HUDEP-2 (cell line): ENCODE results near the gene EHF.
A peak's percentile ranks its signal among the peaks of the same experiment; 100 is the strongest.

ENCODE experiments used
- DNase-seq, 76 experiments: peaks; one replicate each; lab custom pipeline; 2025; ENCODE audit not compliant: unreplicated experiment in 76 of 76; lab: John Stamatoyannopoulos, UW

The EHF gene

DNA sequence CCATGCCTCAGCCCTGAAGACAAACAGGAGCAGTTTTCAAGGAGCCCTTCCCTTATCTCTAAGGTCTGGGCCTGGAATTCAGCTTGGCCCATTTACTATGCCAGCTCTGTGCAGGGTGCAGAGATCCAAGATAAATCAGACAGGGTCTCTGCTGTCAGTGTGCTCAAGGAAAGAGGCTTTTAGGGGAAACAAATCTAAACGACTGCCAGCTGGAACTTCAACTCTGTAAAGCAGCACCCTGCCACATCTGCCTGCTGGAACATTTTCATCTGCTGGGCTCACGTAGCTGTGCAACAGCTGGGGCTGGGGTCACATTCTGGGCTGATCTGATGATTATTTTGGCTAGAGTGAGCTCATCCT is 19.8 kb upstream of the EHF start:
- no peak for DNase-seq

DNA sequence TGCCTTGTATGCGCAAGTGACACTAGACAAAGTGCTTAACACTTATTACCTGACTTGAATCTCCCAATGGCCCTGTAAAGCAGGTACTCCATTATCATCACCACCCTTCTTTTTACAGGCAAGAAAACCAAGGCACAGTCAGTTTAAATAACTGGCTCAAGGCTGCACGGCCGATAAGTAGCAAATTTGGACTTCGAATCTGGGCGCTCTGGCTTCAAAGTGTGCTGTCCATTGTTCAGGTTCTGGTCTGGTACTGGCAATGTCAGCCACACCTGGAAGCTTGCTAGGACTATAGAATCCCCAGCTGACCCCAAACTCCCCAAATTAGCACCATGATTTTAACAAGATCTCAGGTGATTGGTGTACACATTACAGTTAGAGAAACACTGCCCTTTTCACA is 19.3 kb upstream of the EHF start:
- DNase-seq, result no peak

DNA sequence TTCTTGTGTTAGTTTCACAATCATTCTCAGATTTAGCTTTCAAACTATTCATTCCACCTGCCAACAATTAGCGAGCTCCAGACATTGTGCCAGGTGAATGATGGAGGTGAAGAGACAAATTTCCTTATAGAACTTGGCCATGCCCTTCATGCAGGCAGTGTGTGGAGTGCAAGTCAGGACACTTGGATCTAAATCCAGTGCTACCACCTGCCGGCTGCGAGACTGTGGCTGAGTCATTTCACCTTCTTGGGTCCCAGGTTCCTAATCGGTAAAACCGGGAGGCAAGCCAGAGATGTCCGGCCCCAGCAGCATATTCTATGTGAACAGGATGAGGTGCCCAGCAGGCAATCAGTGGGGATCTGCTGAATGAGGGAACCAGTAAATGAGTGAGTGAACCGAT is 18.6 kb upstream of the EHF start:
- no peak for DNase-seq

DNA sequence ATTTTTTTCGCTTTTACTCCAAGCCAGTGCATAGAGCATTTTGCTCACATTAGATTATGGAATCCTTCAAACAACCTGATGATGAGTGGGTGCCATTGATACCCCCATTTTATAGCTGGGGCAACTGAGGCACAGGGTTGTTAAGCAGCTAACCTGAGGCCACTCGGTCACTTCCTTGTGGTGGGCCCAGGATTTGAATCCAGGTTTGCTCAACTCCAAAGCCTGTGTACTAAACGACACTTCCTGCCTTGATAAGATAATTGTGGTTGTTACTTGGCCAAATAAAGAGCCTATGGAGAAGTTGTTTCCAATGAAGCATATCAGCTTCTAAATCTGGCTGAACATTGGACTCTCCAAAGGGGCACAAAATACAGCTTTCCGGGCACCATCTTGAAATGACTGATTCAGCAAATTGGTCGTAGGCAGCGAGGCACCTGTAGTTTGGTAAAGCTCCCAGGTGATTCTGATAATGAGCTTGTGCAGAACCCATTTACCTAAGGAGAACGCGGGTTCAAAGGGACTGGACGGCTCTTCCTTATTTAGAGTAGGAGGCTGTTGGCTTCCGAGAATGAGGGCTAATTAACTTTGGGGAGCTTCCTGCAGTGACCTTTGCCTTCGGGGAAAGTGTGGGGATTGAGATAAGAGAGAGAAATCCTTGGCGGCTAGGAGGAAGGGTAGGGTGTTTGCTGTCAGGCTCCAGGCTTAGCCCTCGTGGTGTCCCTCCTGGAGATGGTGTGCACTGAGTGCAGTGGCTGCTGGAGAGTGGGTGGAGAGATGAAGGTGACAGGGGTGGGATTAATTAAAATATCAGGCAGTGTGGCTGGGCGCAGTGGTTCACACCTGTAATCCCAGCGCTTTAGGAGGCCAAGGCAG is 17.5 kb upstream of the EHF start:
- DNase-seq, result peak in 3 of 76 experiments; percentile 6 to 9 (median 9)

DNA sequence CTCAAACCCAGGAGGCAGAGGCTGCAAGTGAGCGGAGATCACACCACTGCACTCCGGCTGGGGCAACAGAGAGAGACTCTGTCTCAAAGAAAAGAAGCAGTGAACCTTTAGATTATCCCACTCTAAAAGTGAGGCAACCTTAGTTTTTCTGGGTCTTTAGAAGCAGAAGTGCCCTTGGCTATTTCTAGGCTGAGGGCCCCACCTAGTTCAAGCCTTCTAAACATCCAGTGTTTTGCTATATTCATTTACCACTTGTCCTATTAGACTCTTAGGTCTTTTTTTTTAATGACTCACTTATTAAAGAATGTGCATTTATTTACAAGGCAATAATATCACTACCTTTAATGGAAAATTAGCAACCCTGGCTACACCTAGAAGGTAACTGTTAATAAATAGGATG is 16.7 kb upstream of the EHF start:
- DNase-seq, result no peak

DNA sequence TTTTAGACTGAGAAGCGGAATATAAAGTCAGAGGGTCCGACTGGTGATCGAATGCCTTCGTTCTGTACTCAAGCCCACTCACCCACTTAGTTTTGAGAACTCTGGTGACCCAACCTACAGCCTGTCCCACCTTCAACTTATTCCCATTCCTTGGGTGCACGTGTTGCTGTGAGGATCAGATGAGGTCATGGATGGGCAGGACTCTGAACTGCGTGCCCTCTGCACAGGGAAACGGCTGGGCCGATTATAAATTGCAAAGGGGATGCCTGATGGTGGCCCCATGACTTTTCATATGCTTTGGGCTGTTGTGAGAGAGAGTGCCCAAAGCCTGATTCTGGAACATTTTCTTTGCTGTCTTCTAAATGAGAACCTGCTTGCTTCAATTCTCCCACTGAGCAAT is 16.0 kb upstream of the EHF start:
- no peak for DNase-seq

DNA sequence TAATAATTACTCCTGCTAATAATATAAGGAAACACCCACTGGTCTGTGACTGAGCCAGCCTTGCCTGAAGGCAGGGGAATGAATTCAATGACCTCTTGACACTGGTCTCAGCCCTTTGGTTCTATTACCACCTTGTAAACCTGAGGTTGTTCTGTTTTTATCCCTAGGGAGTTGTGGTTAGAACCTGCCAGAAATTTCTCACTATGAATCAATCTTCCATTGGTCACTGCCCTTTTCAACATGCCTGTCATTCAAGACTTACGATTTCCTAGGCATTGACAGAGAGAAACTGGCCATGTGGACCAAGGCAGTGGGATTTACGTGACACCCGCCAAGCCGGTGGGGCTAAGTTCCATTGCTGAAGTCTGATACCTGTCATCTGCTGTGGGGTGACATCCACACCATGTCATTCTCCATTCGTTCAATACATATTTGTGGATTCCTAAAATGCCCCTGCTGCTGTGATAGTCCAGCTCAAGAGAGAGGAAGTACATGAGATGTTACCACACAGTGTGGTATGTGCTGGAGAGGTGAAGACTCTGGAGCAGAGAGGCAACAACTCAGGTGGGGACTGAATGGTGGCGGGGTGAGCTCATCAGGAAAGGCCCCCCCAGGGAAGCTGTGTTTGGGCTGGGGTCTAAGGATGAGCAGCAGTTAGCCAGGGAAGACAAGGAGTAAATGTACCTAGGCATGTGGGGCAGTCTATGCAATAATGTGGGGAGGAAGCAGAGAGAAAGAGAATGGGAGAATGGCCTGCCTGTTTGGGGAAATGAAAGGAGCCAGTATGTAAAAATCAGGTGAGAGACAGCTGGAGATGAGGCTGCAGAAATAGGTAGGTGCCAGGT is 15.2 kb upstream of the EHF start:
- DNase-seq, result no peak

DNA sequence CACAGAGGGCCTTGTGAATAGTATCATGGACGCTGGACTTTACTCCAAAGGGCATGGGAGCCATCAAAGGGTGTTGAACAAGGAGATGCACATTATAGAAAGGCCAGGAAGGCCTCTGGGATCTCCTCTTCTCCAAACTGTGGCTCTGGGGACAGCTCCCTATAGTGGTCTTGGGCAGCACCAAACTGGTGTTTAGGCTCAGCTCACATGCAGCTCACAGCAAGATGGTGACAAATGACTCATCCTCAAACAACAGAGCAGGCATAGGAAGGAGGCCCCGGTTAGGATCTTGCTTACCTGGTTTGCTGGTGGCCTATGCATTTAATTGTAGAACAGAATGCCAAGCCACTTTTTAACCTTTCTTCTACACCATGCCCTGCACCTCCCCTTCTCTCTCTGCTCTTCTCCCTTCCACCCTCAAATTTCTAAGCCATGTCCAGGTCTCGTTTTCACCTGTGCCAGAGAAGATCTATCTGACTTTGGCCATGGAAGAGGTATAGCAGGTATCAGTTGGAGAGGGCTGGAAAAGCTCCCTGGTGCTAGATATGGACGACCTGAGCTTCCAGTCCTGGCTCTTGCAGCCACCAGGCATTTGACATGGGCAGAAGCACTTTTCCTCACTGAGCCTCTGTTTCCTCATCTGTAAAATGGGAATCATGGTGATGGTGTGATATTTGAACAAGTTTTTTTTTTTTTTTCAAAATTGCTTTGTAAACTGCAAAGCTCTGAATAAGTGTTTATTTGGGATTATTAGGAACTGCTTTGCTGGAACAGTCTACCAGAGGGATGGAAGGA is 14.4 kb upstream of the EHF start:
- DNase-seq, result no peak

DNA sequence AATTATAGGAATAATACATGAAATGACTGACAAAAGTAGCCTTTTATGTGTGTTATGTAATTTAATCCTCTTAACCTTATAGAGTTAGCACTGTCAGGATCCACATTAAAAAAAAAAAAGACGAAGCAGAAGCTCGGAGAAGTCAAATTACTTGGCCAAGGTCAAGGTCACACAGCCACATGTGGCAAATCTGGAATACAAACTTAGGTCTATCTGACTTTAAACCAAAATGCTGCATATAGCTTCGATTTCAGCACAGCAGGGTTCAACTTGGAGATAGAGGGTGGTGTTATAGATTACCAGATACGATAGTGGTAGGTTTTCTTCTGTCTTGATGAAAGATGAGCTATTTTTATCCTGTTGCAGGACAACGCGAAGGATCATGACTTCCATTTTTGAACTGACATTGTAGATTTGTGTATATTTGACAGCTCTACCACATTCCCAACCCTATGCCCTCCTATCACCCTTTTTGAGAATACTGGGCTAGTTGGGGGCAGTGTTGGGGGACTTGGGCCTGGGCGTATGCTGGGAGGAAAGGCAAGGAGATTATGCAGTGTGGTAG is 11.6 kb upstream of the EHF start:
- no peak for DNase-seq

DNA sequence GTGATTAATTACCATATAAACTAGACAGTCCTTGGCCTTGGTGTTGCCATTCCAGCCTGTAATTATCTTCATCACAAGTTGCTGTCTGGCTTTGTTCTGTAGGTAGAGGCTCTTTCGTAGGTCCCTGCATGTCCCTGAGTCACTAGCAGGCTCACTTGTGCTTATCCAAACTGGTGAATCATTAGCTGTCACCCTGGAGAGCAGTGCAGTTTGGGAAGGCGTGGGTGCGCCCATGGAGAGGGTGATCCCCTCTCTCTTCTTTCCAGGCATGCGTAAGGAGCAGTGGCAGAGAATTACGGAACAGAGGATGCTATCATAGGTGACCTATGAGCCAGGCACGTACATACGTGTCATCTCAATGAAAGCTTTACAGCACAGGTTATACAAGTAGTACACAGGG is 11.0 kb upstream of the EHF start:
- DNase-seq, result no peak

DNA sequence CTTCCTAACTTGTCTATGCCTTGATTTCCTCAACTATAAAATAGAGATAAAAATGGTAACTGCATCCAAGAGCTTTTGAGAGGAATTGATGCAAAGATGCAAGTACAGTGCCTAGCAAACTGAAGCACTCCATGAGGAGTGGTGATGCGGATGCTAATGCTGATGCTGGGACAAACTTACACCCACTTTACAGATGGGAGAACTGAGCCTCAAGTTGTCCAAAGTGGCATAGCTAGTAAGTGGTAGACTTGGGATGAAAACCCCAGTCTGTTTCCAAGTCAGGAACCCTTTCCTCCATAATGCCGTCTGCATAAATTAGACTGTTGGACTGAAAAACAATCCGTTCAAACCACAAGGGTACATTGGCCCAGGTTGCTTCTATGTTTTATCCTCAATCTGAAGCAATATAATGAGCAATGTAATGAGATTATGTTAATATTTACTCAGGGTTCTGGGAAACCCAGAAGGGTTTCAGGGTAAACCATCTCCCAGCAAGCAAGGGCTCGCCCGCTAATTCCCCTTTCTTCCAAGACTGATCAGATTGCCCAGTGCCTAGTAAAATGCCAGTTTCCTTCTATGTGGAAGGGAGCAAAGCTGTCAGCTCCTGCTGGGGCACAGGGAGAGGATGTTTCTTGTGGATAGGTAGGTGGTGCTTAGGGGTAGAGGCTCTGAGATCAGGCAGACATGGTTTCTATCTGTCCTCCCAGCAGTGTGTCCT is 10.4 kb upstream of the EHF start:
- DNase-seq, result no peak

DNA sequence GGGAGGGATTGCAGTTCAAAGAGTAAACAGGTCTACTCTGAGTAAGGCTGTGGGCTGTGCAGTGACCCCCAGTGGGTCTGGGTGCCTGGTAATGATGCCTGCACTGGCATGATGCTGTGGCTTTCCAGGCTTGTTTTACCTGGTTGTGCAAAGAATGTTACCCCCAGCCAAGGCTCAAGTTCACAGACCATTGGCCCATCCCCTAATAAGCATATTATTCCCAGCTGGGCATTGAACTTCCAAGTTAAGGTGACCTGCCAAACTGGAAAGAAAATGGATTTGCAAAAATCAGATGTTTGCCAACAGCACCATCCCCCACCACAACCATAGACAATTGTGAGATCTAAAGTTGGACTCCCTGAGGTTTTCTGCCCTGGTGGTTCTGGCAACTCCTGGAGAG is 7.9 kb upstream of the EHF start:
- DNase-seq, result no peak

DNA sequence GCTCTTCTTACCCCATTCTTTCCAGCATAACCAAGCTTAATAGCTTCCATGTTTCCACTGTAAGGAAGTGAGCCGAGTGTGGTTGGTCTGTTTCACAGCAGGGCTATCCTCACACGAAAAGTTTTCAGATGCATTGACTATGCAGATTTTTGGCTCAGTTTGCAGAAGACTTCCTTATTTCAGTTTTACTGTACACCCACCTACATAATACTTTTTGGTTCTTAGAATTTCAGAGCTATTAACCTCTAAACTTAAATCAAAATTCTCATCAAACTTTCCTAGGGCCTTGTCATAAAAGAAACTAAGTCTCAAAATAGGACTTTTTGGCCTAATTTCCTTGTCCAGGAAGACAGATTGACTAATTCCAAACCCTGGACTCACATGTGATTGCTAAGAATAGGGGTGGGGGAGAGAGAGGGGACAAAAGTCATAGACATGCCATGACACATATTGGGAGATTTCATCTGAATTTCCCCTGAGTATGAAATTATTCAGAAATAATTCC is 7.3 kb upstream of the EHF start:
- DNase-seq, result no peak

DNA sequence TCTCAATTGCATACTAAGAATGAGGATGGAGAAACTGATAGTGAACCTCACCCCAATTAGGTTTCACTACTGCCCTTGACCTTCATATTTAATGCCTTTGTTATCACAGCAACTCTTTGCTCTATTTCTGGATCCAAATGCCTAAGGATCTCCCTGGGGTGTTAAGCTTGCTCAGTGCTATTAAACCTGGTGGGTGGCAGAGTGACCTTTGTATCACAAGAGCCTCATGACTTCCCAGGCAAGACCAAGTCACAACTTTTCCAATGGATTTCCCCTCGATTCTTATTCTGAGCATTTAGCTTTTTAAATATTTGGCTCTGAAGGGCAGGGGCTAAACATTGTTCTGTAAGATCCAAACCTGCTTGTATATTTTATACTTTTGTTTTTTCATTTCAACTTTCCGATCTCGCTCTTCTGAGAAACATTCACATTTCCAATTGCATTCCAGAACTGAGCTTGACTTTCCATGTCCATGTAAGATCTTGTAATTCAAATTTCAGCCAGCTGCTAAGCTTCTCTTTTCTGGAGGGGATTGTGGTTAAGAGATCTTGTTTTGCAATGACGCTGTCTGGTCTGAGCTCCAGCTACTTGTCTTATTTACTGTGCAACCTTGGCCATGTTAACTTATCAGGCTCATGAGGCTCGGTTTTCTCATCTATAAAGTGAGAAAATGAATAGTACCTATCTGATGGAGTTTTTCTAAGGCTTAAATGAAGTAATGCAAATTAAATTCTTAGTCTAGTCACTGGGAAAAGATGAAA is 6.4 kb upstream of the EHF start:
- no peak for DNase-seq

DNA sequence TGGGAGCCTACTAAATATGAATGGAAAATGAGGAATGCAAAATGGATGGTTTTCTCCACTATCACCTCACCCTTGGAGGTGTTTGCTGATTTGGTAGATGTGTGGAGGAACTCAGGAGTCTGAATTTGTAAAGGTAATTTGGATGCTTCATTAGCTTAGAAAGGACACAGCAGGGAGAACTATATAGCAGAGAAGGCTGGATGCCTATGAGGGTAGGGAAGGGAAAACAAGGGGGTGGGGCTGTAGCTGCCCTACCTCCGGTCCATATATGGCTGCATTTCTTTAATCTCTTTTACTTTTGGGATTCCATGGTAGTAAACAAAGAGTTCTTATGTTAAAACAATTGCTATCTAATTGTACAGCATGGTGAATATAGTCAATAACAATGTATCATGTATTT is 4.8 kb upstream of the EHF start:
- DNase-seq, result no peak

DNA sequence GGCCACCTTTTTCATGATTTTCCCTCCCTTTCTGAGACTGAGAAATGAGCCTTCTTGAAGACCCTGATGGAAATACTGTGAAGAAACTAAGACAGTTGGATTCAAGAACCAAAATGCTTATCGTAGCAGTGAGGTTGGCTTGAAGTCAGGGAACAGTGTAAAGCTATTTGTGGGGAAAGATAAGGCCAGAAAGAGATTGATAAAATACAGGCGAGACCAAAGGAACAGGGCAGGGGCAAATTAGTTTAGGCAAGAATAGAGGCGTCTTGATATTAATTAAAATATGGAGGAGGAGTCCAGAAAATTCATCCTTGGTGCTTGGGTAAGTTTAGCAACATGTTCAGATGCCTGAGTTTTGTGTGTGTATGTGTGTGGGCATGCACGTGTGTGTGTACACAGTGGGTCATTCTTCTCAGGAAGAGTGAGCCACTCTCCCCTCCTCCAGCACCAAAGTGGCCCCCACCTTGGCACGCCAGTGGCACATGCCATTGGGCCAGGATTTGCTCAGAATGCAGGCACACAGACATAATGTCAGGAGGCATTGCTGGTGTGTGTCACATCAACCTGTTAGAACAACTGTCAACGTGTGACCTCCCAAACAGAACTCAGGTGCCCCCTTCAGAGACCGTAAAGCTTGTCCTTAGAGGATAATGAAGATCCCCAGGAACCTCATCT is 3.9 kb upstream of the EHF start:
- peak in 73 of 76 experiments; percentile 15 to 94 (median 78) for DNase-seq

DNA sequence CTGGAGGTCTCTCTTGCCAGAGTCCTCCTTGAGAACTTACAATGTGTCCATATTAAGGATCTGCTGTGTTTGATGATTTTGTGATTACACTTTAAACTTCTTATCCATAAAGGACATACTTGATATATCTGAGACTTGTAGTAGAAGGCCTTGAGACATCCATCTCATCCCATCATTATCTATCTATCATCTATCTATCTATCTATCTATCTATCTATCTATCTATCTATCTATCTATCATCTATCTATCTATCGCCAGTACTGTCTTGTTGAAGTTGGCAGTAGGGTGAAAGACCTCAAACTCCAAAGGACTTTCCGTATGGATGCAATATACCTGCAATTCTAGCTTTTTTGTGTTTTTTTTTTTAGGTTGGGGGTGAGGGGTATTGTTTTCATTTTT is 2.5 kb upstream of the EHF start:
- no peak for DNase-seq

DNA sequence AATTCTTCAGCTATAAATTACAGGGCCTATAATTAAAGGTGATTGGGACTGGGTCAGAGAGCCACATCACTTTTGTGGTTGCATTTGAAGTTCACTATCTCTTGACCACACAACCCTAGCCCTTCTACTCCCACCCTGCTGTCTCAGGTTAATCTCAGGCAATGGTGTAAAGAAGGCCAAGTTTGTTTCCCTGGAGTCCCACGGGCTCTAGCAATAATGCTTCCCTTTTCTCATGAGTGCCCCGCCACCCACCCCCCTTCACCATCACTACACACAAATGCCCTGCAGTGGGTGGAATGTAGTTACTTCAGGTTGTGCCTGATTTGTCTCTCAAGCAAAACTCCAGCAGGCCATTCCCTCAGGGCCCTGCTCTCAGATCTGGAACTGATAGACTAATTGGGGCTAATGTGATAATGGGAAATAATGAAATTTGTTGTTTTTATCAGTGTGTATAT is 1.8 kb upstream of the EHF start:
- DNase-seq, result peak in 52 of 76 experiments; percentile 3 to 70 (median 22)

DNA sequence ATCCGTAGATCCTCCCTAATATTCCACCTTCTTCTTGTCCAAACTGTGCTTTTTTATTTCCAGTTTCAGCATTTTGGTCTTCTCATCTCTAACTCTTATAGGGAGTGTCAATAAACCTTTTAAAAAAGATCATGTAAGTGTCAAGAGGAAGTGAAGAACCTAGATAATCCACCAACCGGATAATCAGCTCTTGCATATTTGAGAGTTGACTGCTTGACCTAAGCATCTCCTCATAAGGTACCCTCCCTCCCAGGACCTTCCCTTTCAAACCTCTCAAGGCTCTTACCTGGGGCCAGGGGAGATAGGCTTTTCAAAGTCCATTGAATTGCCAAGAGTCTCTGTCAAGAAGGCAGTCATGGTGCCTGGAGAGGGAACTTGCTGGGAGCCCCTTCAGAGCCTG is 691 bp upstream of the EHF start:
- DNase-seq, result no peak
